Subcutaneous adipose tissue (tissue), 4 donors: ENCODE measurements around the gene EIF4E2. TPM values are rescaled to one million over a fixed set of nuclear protein-coding genes. Genes with fewer than 3 reads are reported as not detected.

Experiments used
- CTCF ChIP-seq: fragments of 450-650 bp; IDR thresholded peaks from one replicate; pipeline ENCODE4 v1.5.1; 2016; ENCODE audit warnings: low read depth, mild to moderate bottlenecking, control low read depth, antibody characterized with exemption, moderate library complexity
- total RNA-seq, 4 donors: library from RNA; depleted of rRNA; stranded (reverse); fragments of >200 nt; gene quantifications; one replicate each; pipeline ENCODE4 v1.1.0, GENCODE V29; 2016

EIF4E2 gene
- total RNA-seq, 4 donors from 2014 or later: 27.5 to 63.8 (median 35.0) TPM

GRCh38 chr2:232526372-232526941 lies 24.0 kb upstream of the EIF4E2 start:
- TF ChIP-seq CTCF: no peak

- no peak for TF ChIP-seq CTCF
Observed at GRCh38 chr2:232527905-232528470, 22.5 kb upstream of the EIF4E2 start.

- TF ChIP-seq CTCF: no peak
Observed at GRCh38 chr2:232528746-232529460, 21.6 kb upstream of the EIF4E2 start.

GRCh38 chr2:232529806-232530547 lies 20.5 kb upstream of the EIF4E2 start:
- TF ChIP-seq CTCF: no peak

- TF ChIP-seq CTCF: no peak
Observed at GRCh38 chr2:232530626-232531260, 19.7 kb upstream of the EIF4E2 start.

- TF ChIP-seq CTCF: no peak
Observed at GRCh38 chr2:232532419-232532818, 18.1 kb upstream of the EIF4E2 start.
